Lung (tissue), 12 donors: ENCODE results near the gene PLD5. TPM values are rescaled to one million over a fixed set of nuclear protein-coding genes. Genes with fewer than 3 reads are reported as not detected.
A peak's percentile ranks its signal among the peaks of the same experiment; 100 is the strongest.

Experiments
- ATAC-seq: fragments of 200-7000 bp; cut with Tn5 transposase; one replicate; pipeline ENCODE4 v1.9.1; 2020; ENCODE audit warnings: moderate number of reproducible peaks; ENCODE audit not compliant: insufficient read depth, low FRiP score
- DNase-seq, 3 donors: peaks; one replicate each; pipeline ENCODE4 v3.0.0-alpha.2; 2013 to 2017
- H3K27ac ChIP-seq, 2 donors: one replicate each; pipeline ENCODE4 v1.5.1; 2013; ENCODE audit warnings: mild to moderate bottlenecking in 2 of 2, moderate library complexity in 2 of 2, control low read depth in 1 of 2, inconsistent platforms in 1 of 2, low read depth in 1 of 2, low read length in 1 of 2
- H3K27me3 ChIP-seq, 3 donors: one replicate each; pipeline ENCODE4 v1.5.1; 2013; ENCODE audit warnings: low read length in 2 of 3; ENCODE audit not compliant: control insufficient read depth in 3 of 3, insufficient read depth in 3 of 3
- H3K36me3 ChIP-seq, 4 donors: one replicate each; pipeline ENCODE4 v1.5.1; 2013; ENCODE audit warnings: low read length in 4 of 4, mild to moderate bottlenecking in 1 of 4, moderate library complexity in 1 of 4; ENCODE audit not compliant: control insufficient read depth in 4 of 4, insufficient read depth in 4 of 4
- H3K4me1 ChIP-seq, 5 donors: one replicate each; pipeline ENCODE4 v1.5.1; 2013; ENCODE audit warnings: low read length in 5 of 5, mild to moderate bottlenecking in 2 of 5, moderate library complexity in 1 of 5; ENCODE audit not compliant: control insufficient read depth in 5 of 5, insufficient read depth in 5 of 5
- H3K4me3 ChIP-seq: one replicate; pipeline ENCODE4 v1.5.1; 2013; ENCODE audit warnings: mild to moderate bottlenecking, control low read depth, moderate library complexity
- H3K9ac ChIP-seq, 2 donors: one replicate each; pipeline ENCODE4 v1.5.1; 2013; ENCODE audit warnings: low read length in 2 of 2, control low read depth in 1 of 2; ENCODE audit not compliant: insufficient read depth in 1 of 2
- H3K9me3 ChIP-seq, 4 donors: one replicate each; pipeline ENCODE4 v1.5.1; 2013; ENCODE audit warnings: low read length in 3 of 4, mild to moderate bottlenecking in 1 of 4, moderate library complexity in 1 of 4; ENCODE audit not compliant: control insufficient read depth in 4 of 4, insufficient read depth in 3 of 4
- CTCF ChIP-seq: IDR thresholded peaks from 2 replicates; pipeline ENCODE4 v1.5.1; 2012; ENCODE audit warnings: mild to moderate bottlenecking; ENCODE audit errors: control extremely low read depth, extremely low read depth
- WGBS, 2 donors: extraction: QIAGEN DNeasy Blood & Tissue Kit; methylation state at CpG; one replicate each; pipeline ENCODE4 v1.1.7; 2013; 5-methylcytosine and 5-hydroxymethylcytosine counted together
- polyA plus RNA-seq, 2 donors: library from polyadenylated mRNA; stranded (reverse); fragments of 200-250 nt; gene quantifications; one replicate each; pipeline ENCODE4 v1.2.1, GENCODE V29; 2013
- total RNA-seq, 2 donors: library from RNA; depleted of rRNA in 1 of 2; stranded (reverse); fragments of >200 nt in 1 of 2; gene quantifications; one replicate each; pipeline ENCODE4 v1.2.1, GENCODE V29; 2014 to 2021
- donor health status: control.
- donor health status: control.
- donor health status: Bipolar disorder and iron deficiency.
- donor health status: healthy.
- donor health status: DM: yes; HTN: yes; CAD: no.

Gene PLD5
- total and polyA plus RNA-seq, 4 donors: 0.09 to 0.43 (median 0.28) TPM

GRCh38 chr1:242162140-242162539 is 362.4 kb downstream of the PLD5 start:
- H3K9me3 ChIP-seq: peaks cover 0 to 6% (median under 1%) of the 10 kb centered on the region in 4 donors
- WGBS, 2 donors: 32 to 42% methylated on average over 3 of the region's 3 CpGs
- no peak for TF ChIP-seq CTCF
- no peak overlapping the region for H3K4me3 ChIP-seq
- DNase-seq (no peak), ATAC-seq (no peak)
- H3K4me1 ChIP-seq: no peaks in the 10 kb centered on the region
- no peaks in the 10 kb centered on the region for H3K36me3 ChIP-seq
- no peaks in the 10 kb centered on the region for H3K27me3 ChIP-seq
- H3K9ac ChIP-seq: no peak overlapping the region
- H3K27ac ChIP-seq: no peak overlapping the region

GRCh38 chr1:242147096-242147976 is 377.2 kb downstream of the PLD5 start:
- Histone ChIP-seq H3K36me3 (no peaks in the 10 kb centered on the region), H3K9ac (peak overlapping the region in 1 of 2 donors; percentile 40), H3K4me3 (no peak overlapping the region), H3K4me1 (peaks cover 0 to 11% (median 0%) of the 10 kb centered on the region in 5 donors), H3K9me3 (no peaks in the 10 kb centered on the region), H3K27ac (no peak overlapping the region), H3K27me3 (no peaks in the 10 kb centered on the region)
- ATAC-seq (no peak), DNase-seq (peak; percentile 17 to 96 (median 94))
- no peak for TF ChIP-seq CTCF
- WGBS, 2 donors: 16 to 18% methylated on average over 4 of the region's 4 CpGs

GRCh38 chr1:242146652-242147051 is 377.8 kb downstream of the PLD5 start:
- WGBS, 2 donors: 21 to 26% methylated on average over 3 of the region's 3 CpGs
- H3K4me3 ChIP-seq: no peak overlapping the region
- H3K4me1 ChIP-seq: peaks cover 0 to 11% (median 0%) of the 10 kb centered on the region in 5 donors
- peak in 2 of 3 donors; percentile 43 to 70 for DNase-seq
- H3K9ac ChIP-seq: peak overlapping the region in 1 of 2 donors; percentile 40
- H3K27me3 ChIP-seq: no peaks in the 10 kb centered on the region
- ATAC-seq: no peak
- H3K9me3 ChIP-seq: no peaks in the 10 kb centered on the region
- no peak for TF ChIP-seq CTCF
- no peaks in the 10 kb centered on the region for H3K36me3 ChIP-seq
- no peak overlapping the region for H3K27ac ChIP-seq
